ENCODE measurements around the gene ALPG.
"Not testable (repeated sequence)": the region's sequence is repeated elsewhere in the genome, so short reads cannot be mapped to it uniquely, and the experiment has no call there.

The ALPG gene

DNA sequence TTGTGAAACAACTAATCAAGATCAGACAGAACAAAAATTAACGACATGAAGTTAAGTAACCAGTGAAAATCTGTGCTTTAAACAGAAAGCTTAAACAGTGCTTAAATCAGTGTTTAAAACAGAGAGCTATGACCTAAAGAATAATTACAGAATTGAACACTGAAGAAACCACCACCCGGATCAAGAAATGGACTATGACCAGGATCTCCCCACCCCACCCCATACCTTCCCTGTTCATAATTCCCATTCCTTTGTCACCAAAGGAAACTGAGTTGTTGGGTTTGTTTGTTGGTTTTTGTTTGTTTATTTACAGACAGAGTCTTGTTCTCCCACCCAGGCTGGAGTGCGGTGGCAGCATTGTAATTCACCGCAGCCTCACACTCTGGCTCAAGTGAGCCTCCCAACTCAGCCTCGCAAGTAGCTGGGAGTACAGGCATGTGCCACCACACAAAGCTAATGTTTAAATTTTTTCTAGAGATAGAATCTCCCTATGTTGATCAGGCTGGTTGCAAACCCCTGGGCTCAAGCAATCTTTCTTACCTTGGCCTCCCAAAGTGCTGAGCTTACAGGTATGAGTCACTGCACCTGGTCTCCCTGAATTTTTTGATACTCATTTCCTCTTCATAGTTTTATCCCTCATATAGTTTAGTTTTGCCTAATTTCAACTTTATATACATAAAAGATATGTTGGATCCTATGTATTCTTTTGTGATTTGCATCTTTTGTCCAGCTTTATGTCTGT is 8.2 kb upstream of the ALPG start:
- no peak for DNase-seq

DNA sequence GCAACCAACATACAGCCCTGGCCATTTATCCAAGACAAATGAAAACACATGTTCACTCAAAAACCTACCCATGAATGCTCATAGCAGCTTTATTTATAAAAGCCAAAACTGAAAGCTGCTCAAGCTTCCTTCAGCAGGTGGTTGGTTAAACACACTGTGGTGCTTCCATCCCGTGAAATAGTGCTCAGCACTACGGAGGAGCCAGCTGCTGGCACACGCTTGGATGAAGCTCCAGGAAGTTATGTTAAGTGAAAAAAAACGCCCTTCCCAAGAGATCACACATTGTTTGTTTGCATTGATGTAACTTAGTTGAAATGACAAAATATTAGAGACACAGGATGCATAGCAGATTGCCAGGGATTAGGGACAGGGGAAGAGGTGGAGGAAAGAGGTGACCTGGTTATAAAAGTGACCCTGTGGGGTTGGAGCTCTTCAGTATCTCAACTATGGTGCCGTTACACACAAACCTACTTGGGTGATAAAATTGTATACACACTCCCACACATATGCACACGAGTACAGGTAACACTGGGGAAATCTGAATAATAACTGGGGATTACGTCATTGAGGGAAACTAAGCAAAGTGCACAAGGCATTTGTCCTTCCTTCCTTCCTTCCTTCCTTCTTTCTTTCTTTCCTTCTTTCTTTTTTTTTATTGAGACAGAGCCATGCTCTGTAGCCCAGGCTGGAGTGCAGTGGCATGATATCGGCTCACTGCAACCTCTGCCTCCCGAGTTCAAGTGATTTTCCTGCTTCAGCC is 6.2 kb upstream of the ALPG start:
- no peak for DNase-seq

DNA sequence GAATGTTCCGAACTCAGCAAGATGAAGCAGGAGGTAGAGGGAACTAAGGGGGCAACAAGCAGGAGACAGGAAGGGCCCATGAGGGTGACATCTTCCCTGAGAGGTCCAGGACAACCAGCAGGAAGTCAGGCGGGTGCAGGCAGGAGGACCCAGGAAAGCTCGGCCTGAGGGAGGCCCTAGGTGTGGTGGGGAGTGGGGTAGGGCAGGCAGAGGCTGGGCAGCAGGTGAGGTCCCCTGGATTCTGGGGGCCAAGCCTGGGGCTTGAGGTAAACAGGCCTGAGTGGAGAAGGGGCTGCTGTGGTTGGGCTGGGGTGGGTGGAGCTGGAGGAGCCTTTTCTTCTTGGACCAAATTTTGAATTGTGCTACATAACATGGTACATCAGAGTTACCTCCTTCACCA is 4.1 kb upstream of the ALPG start:
- DNase-seq = no peak

DNA sequence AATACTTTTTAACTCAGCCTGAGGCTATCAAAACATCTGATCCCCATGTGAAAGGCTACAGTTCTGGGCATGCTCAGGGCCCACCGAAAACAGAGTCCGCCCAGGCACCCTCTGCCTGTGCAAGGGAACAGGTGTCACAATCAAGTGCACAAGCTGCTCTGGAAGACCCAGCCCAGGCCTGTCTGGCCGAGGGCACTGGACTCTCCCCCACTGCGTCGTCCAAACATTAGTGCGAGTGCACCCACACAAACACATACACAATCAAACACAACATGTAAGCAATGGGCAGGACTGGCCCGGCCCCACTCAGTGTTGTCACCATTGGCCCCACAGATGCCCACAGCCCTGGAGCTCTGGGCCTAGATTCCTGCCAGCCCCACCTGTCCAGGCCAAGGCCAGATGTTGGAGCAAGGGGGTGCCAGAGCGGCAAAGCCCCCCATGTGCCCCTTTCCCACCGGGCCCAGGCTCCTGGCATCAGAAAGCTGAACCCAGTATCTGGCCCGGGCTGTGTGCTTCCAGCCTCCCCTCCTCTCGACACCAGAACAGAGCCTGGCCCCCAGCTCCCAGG is 617 bp upstream of the ALPG start:
- no peak for DNase-seq

DNA sequence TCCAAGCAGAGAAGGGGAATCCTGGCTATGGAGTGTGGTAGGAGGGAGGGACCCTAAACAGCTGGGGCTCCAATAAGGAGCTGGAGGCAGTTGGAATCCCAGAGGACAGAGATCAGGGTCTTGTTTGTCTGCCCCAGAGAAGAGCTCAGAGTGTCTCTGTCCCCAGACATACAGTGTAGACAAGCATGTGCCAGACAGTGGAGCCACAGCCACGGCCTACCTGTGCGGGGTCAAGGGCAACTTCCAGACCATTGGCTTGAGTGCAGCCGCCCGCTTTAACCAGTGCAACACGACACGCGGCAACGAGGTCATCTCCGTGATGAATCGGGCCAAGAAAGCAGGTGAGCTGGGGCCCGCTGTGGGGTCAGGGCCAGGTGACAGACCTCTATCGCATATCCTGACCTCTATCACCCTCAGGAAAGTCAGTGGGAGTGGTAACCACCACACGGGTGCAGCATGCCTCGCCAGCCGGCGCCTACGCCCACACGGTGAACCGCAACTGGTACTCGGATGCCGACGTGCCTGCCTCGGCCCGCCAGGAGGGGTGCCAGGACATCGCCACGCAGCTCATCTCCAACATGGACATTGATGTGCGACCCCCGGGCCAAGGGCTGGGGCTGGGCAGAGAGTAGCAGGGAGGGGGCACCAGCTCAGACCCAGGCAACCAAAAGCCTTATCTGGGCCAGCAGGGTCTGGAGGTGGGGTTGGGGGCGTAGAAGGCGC is 945 bp downstream of the ALPG start:
- not testable (repeated sequence) for DNase-seq

DNA sequence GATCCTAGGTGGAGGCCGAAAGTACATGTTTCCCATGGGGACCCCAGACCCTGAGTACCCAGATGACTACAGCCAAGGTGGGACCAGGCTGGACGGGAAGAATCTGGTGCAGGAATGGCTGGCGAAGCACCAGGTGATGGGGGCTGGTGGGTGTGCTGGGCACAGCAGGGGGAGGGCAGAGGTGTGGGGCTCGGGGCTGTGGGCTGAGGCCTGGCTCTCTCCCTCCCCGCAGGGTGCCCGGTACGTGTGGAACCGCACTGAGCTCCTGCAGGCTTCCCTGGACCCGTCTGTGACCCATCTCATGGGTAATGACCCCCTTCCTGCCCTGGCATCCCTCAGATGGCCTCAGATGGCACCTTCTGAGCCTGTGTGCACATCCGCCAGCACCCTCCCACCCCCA is 1.6 kb downstream of the ALPG start:
- not testable (repeated sequence) for DNase-seq

DNA sequence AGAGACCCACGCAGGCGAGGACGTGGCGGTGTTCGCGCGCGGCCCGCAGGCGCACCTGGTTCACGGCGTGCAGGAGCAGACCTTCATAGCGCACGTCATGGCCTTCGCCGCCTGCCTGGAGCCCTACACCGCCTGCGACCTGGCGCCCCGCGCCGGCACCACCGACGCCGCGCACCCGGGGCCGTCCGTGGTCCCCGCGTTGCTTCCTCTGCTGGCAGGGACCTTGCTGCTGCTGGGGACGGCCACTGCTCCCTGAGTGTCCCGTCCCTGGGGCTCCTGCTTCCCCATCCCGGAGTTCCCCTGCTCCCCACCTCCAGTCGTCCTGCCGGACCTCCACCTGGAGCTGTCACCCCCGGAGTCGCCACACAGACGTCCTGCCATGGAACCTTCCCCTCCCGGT is 3.0 kb downstream of the ALPG start:
- not testable (repeated sequence) for DNase-seq

DNA sequence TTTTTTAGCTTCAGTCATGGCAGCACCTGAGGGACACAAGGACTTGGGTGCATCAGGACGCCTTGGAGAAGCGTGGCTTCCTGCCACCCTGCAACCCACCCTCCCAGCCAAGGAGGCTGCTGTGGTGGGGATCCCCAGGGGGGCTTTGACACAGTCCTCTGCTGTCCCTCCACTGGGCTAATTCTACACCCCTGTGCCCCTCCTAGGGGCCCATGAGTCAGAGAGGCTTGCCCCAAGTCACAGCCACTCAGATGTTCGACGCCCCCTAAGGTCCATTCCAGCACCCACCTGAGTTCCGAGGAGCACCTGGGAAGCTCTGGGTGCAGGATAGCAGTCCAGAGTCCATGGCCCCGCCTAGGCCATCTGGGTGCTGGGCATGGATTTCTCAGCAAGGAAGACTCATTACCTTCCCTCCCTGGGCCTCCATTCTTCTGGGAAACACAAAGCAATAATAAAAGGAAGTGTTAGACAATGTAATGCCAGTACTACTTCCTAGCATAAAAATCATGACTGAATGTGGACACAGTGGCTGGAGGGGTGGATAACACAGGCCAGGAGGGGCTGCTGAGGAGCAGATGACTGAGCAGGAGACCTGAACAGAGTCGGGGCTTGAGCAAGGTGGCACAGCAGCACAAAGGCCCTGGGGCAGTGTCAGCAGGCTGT is 3.7 kb downstream of the ALPG start:
- no peak for DNase-seq

DNA sequence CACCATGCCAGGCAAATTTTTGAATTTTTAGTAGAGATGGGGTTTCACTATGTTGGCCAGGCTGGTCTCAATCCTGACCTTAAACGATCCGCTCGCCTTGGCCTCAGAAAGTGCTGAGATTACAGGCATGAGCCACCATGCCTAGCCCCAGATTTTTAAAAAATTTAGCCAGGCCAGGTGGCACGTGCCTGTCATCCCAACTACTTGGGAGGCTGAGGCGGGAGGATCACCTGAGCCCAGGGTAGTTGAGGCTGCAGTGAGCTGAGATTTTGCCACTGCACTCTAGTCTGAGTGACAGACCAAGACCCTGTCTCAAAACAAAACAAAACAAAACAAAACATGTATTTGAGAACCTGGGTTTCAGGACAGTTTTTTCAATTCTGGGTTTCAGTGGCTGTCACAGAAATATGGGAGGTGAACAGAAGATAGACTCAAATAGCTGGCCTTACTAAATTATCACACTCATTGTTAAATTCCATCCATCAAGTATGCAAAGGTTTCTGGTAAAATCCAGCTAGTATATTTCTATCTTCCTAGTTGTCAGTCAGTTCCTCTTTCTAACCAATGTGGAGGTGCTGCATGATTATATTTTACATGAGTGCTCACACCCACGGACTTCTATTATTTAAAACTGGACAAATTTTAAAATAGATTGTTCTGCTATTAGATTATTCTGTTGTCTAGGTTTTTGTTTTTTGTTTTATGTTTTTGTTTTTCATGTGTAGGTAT is 5.4 kb downstream of the ALPG start:
- no peak for DNase-seq

DNA sequence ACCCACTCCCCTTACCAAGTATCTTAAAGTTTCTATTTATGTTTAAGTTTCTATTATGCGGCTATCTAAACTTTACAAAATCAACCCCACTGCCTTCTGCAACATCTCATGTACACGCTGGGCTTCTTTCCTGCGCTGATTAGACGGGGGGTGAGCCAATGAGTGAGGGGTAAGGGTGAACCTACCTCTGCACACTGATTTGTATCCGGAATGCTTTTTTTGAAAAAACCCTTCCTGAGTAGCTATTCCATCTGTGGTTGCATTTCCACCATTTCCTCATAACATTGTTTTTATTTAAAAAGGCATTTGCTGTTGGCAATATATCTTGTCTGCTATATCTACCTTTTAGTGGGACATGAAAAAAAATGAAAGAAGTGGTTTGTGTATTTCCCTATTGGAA is 6.3 kb downstream of the ALPG start:
- DNase-seq = no peak

DNA sequence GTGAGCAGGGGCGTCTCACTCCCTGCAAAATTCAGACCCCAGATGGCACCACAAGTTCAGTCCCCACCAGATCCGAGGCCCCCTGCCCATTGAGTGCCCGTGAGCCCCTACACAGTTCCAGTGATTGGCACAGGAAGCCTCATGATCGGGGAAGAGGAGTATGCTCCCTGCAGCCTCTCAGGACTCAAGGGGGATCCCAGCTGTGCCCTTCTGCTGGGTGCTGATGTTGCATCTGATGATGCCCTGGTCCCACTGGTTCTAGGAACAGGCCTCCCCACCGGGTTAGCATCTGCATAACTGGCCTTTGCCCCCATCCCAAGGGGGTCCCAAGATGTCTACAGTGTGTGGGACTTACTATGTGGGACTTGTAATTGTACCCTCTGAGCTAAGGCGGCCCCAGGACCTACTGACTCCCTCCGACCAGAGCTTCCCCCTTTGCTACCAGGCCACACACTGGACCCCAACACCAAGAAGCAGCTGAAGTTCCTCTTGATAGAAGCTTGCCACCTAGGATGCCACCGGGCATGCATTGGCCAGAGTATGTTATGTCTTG is 8.6 kb downstream of the ALPG start:
- DNase-seq = no peak

DNA sequence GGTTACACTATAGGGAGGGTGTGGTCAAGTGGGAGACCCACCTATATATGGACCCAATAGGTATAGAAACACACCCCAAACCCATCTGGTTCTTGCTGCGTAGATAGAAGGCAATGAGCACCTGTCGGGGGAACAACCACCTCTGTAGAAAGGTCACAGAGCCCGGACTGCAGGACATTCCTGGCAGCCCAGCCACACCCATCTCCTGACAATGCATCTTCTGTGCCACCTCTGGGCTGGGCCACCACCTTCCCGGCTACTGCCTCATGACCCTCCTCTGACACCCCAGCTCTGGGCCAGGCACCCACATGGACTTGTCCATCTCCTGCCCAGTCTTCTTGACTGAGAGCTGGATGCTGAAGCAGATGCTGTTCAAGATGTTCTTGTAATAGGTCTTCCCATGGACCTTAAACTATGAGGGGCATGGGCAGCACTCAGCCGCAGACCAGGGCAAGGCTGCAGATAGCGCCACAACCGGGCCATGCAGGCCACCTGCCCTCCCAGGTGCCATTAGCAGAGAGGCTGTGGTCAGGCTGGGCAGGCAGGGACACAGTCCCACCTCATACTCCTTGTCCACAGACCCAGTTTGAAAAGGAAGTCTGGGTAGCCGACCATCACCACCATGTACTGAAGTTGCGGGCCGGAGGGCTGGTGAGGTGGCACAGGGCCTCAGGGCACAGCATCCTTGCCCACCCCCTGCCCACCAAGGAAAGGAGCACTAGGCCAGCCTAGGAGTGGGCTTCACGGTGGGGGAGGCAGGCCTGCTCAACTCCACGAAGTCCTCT is 9.3 kb downstream of the ALPG start:
- DNase-seq = no peak

DNA sequence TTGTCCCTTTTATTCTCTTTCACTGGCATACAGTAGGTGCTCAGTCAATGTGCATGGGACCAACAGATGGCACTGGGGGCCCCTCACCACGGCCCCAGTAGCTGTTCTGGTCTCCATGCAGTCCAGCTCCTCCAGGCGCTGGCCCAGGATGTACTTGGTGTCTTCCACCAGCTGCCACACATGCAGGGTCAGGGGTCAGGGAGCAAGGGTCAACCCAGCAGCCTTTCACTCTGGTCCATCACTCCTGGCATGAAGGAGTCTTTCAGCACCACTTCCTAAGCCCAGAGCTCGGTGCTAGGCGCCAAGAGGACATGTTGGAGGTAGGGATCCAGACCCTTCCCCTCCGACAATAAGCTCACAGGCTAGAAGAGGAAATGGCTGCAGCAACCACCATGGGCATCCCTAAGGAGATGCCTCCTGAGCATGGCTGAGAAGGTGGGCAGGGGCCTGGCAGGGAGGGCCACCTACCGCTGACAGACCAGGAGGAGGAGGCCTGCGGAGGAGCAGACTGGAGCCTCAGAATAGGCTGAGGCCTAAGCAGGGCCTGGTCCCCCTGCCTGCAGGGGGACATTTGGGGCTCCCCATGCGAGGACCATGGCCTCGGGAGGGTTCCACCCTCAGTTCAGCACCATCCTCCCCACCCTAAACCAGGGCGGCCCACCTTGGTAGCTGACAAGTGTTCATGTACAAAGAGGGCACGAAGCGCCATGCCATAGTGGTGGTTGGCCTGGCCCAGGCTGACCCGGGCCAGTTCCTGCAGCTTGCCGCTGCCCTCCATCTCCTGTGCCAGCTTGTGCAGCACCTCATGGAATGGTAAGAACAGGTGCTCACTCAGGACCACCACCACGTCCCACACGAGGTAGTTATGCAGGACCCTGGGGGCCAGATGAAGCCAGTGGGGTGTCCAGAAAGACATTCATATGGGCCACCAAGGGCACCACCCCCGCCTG is 10.2 kb downstream of the ALPG start:
- DNase-seq = no peak

DNA sequence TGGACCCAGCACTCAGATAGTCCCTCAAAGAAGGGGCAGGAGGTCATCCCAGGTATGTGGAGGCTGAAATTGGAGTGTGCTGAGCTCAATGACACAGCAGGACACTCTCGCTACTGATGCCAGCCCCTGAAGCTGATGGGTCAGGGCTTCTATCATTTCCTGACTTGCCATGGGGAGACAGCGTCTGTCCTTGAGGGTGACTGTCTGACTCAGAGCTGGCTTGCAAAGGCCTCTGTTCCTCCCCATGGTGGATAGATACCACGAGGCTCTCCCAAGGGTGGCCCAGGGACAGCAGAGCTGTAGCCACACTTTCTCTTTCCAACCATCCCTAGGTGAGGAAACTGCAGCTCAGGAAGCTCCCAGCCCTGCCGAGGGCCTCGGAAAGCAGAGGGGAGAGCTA is 10.8 kb downstream of the ALPG start:
- no peak for DNase-seq

DNA sequence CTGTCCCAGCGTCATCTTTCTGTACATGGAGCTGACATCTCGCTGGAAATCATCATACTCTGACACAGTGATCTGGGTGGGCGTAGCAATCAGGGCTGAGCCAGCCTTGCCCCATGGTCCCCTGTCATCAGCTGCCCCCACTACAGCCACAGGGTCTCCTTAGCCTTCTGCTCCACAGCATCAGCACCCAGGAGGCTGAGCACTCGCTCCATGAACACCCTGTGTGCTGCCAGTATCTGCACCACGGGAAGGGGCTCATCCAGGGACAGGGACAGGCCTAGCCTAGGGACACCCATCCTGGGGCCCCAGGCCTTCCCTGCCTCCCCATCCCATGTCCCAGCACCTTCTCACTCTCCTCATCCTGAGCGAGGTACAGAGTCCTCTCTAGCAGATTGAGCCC is 11.4 kb downstream of the ALPG start:
- DNase-seq = no peak

DNA sequence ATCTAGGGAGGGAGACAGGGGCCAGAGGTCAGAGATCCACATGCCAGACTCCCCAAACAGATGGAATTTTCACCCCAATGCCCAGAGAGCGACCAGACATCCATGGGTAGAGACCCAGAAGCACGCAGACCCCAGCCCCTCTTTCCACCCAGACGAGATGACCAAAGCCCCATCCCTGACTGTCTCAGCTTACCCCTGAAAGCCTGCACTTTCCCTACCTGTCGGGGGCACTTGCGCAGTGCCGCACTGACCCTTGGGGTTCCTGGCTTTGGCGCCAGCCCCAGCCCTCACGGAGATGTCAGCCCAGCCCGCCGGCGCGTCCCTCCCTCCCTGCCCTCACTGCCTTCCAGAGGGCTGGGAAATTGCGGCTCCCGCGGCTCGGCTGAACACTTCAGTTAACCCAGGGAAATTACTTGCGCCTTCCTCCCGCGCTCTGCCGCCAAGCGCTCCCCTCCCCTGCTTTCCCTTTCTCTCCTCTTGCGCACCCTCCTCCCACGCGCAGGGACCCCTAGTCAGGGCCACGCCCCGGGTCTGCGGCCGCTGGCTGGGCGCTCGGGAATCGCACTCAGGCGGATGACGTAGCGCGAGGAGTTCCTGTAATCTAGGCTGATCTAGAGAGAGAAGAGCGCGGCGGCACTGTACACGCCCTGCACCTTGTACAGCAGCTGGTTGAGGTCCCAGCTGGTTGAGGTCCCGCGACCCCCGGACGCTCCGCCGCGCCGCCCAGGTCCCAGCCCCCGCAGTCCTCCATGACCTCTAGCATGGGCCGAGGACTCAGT is 12.0 kb downstream of the ALPG start:
- no peak for DNase-seq

DNA sequence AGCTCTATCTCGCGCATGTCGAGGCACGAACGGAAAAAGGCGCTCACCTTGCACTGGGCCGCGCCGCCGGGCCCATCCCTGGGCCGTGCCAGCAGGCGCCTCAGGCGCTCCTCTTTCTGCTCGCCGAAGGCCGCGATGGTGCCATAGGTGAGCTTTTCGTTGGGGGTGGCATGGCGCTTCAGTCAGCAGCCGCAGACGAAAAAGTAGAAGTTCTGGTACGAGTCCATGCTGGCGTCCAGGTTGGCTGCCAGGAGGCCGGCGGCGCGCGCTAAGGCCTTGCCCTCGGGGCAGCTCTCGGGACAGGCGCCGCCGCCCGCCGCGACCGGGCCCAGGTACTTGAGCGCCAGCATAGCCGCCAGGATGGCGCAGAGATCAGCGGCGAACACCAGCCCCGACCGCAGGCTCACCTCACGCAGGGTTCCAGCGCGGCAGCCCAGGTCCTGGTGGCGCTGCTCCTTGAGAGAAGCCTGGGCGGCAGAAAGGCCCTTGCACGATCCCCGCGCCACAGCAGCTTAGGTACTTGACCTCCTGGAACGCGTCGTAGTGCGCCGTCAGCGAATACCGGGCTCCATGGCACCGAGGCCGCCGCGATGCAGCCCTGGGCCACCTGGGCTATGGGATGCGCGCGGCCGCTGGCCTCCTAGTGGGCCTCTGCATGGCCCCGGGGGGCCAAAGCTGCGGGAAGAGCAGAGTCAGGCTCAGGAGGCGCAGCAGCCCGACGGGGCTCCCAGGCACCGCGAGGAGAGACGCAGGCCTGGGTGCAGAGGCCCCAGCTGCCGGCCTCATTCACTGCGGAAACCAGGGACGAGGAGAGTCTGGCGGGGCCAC is 12.8 kb downstream of the ALPG start:
- no peak for DNase-seq

DNA sequence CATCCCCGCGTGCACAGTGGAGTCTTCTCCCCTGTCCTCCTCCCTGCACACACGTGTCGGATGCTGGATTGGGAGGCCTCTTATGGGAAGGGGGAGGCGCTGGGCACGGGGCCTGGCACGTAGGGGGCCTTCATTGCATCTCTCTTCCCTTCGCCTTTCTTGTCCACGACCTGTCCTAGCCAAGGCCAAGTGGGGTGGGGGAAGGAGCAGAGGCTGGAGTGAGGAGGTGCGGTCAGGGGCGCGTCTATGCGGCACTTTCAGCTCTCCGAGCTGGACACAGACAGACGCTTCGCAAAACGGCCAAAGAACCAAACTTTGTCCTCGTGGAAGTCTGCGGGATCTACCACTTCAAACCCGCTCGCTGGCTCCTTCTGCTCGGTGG is 13.4 kb downstream of the ALPG start:
- DNase-seq = no peak

Data from NCI-H524 treated with DMSO at 0.1 percent for 48 hours (cell line).